ENCODE data around the gene CFP. TPM values are rescaled to one million over a fixed set of nuclear protein-coding genes. Genes with fewer than 3 reads are reported as not detected.
"Not testable (repeated sequence)": the region's sequence is repeated elsewhere in the genome, so short reads cannot be mapped to it uniquely, and the experiment has no call there.

The CFP gene
- polyA plus RNA-seq (2013, experiment 1 of 2) = 1.5 TPM
- 0.95 TPM for polyA plus RNA-seq (2013, experiment 2 of 2)

- Histone ChIP-seq H3K4me3 (ENCODE audit: low read length) (no peak within 1 kb of the TSS), H3K4me1 (ENCODE audit: insufficient read depth, low read length) (no peaks in the 10 kb centered on the region), H3K27ac (ENCODE audit: low read depth, low read length) (no peak within 1 kb of the TSS), H3K9me3 (ENCODE audit: insufficient read depth, low read depth, low read length) (no peaks in the 10 kb centered on the region), H3K9ac (ENCODE audit: low read depth, low read length) (no peak within 1 kb of the TSS), H3K36me3 (ENCODE audit: insufficient read depth, low read length) (peaks cover 5% of the 10 kb centered on the region; the same call in 1 of the 2 replicates), H3K27me3 (ENCODE audit: insufficient read depth, low read length) (no peaks in the 10 kb centered on the region)
- 71% methylated on average over 12 of the region's 14 CpGs for WGBS
Observed at GRCh38 chrX:47629419-47630200, at the start of gene CFP. TSS of gene CFP (minus strand) at chrX:47629930. CDS start at chrX:47629844, 86 bp downstream.

GRCh38 chrX:47675959-47676859, 46.5 kb upstream of the CFP start:
- H3K27me3 ChIP-seq (ENCODE audit: insufficient read depth, low read length); H3K4me1 ChIP-seq (ENCODE audit: insufficient read depth, low read length); H3K9me3 ChIP-seq (ENCODE audit: insufficient read depth, low read depth, low read length); H3K36me3 ChIP-seq (ENCODE audit: insufficient read depth, low read length); H3K27ac ChIP-seq (ENCODE audit: low read depth, low read length); H3K4me3 ChIP-seq (ENCODE audit: low read length); H3K9ac ChIP-seq (ENCODE audit: low read depth, low read length): not testable (repeated sequence)
- WGBS = 93% methylated on average over 6 of the region's 7 CpGs

GRCh38 chrX:47674776-47675175, 45.0 kb upstream of the CFP start:
- H3K4me1 ChIP-seq (ENCODE audit: insufficient read depth, low read length) = no peaks in the 10 kb centered on the region
- 100% methylated on average over 5 of the region's 5 CpGs for WGBS
- no peaks in the 10 kb centered on the region for H3K9me3 ChIP-seq (ENCODE audit: insufficient read depth, low read depth, low read length)
- no peak overlapping the region for H3K27ac ChIP-seq (ENCODE audit: low read depth, low read length)
- H3K4me3 ChIP-seq (ENCODE audit: low read length) = no peak overlapping the region
- H3K27me3 ChIP-seq (ENCODE audit: insufficient read depth, low read length) = no peaks in the 10 kb centered on the region
- no peaks in the 10 kb centered on the region for H3K36me3 ChIP-seq (ENCODE audit: insufficient read depth, low read length)
- H3K9ac ChIP-seq (ENCODE audit: low read depth, low read length) = no peak overlapping the region

- 98% methylated on average over 3 of the region's 4 CpGs for WGBS
- H3K4me1 ChIP-seq (ENCODE audit: insufficient read depth, low read length); H3K9ac ChIP-seq (ENCODE audit: low read depth, low read length); H3K27ac ChIP-seq (ENCODE audit: low read depth, low read length); H3K9me3 ChIP-seq (ENCODE audit: insufficient read depth, low read depth, low read length); H3K27me3 ChIP-seq (ENCODE audit: insufficient read depth, low read length); H3K4me3 ChIP-seq (ENCODE audit: low read length); H3K36me3 ChIP-seq (ENCODE audit: insufficient read depth, low read length): not testable (repeated sequence)
Observed at GRCh38 chrX:47665797-47666196, 36.1 kb upstream of the CFP start.

- Histone ChIP-seq H3K36me3 (ENCODE audit: insufficient read depth, low read length) (no peaks in the 10 kb centered on the region), H3K27ac (ENCODE audit: low read depth, low read length) (no peak overlapping the region), H3K4me3 (ENCODE audit: low read length) (no peak overlapping the region), H3K9ac (ENCODE audit: low read depth, low read length) (no peak overlapping the region), H3K9me3 (ENCODE audit: insufficient read depth, low read depth, low read length) (no peaks in the 10 kb centered on the region), H3K4me1 (ENCODE audit: insufficient read depth, low read length) (peaks cover 6% of the 10 kb centered on the region; the same call in 1 of the 2 replicates), H3K27me3 (ENCODE audit: insufficient read depth, low read length) (no peaks in the 10 kb centered on the region)
- WGBS = 90% methylated on average over 3 of the region's 5 CpGs
Observed at GRCh38 chrX:47664737-47665136, 35.0 kb upstream of the CFP start.

- 89% methylated on average over 1 of the region's 1 CpG for WGBS
- Histone ChIP-seq H3K4me1 (ENCODE audit: insufficient read depth, low read length) (peaks cover 6% of the 10 kb centered on the region; the same call in 1 of the 2 replicates), H3K9ac (ENCODE audit: low read depth, low read length) (no peak overlapping the region), H3K4me3 (ENCODE audit: low read length) (no peak overlapping the region), H3K36me3 (ENCODE audit: insufficient read depth, low read length) (peaks cover 5% of the 10 kb centered on the region), H3K27me3 (ENCODE audit: insufficient read depth, low read length) (no peaks in the 10 kb centered on the region), H3K9me3 (ENCODE audit: insufficient read depth, low read depth, low read length) (no peaks in the 10 kb centered on the region), H3K27ac (ENCODE audit: low read depth, low read length) (no peak overlapping the region)
Observed at GRCh38 chrX:47662144-47662657, 32.5 kb upstream of the CFP start.

- Histone ChIP-seq H3K27me3 (ENCODE audit: insufficient read depth, low read length) (no peaks in the 10 kb centered on the region), H3K4me1 (ENCODE audit: insufficient read depth, low read length) (peaks cover 6% of the 10 kb centered on the region; the same call in 1 of the 2 replicates), H3K9me3 (ENCODE audit: insufficient read depth, low read depth, low read length) (no peaks in the 10 kb centered on the region), H3K4me3 (ENCODE audit: low read length) (no peak overlapping the region), H3K36me3 (ENCODE audit: insufficient read depth, low read length) (peaks cover 11% of the 10 kb centered on the region), H3K27ac (ENCODE audit: low read depth, low read length) (no peak overlapping the region), H3K9ac (ENCODE audit: low read depth, low read length) (no peak overlapping the region)
- 91% methylated on average over 7 of the region's 7 CpGs for WGBS
Observed at GRCh38 chrX:47661539-47661938, 31.8 kb upstream of the CFP start.

GRCh38 chrX:47659421-47659726, 29.6 kb upstream of the CFP start:
- no peaks in the 10 kb centered on the region for H3K27me3 ChIP-seq (ENCODE audit: insufficient read depth, low read length)
- H3K27ac ChIP-seq (ENCODE audit: low read depth, low read length) = no peak overlapping the region
- H3K9me3 ChIP-seq (ENCODE audit: insufficient read depth, low read depth, low read length) = no peaks in the 10 kb centered on the region
- H3K9ac ChIP-seq (ENCODE audit: low read depth, low read length) = no peak overlapping the region
- peaks cover 6% of the 10 kb centered on the region; the same call in 1 of the 2 replicates for H3K4me1 ChIP-seq (ENCODE audit: insufficient read depth, low read length)
- H3K36me3 ChIP-seq (ENCODE audit: insufficient read depth, low read length) = peaks cover 24% of the 10 kb centered on the region
- peak overlapping the region; percentile 99 for H3K4me3 ChIP-seq (ENCODE audit: low read length)
- 37% methylated on average over 8 of the region's 8 CpGs for WGBS

- WGBS = under 1% methylated on average over 48 of the region's 54 CpGs
- Histone ChIP-seq H3K9ac (ENCODE audit: low read depth, low read length) (peak within 1 kb of the TSS; percentile 98), H3K9me3 (ENCODE audit: insufficient read depth, low read depth, low read length) (no peaks in the 10 kb centered on the region), H3K27me3 (ENCODE audit: insufficient read depth, low read length) (no peaks in the 10 kb centered on the region), H3K27ac (ENCODE audit: low read depth, low read length) (peak within 1 kb of the TSS; percentile 100), H3K4me1 (ENCODE audit: insufficient read depth, low read length) (peaks cover 6% of the 10 kb centered on the region; the same call in 1 of the 2 replicates), H3K36me3 (ENCODE audit: insufficient read depth, low read length) (peaks cover 25% of the 10 kb centered on the region), H3K4me3 (ENCODE audit: low read length) (peak within 1 kb of the TSS; percentile 99)
Observed at GRCh38 chrX:47658684-47659420, 29.1 kb upstream of the CFP start, which contains the start of gene UXT. TSS of gene UXT (minus strand) at chrX:47659180. CDS start at chrX:47658927, 253 bp downstream.

GRCh38 chrX:47658301-47658683, 28.6 kb upstream of the CFP start:
- Histone ChIP-seq H3K9me3 (ENCODE audit: insufficient read depth, low read depth, low read length) (no peaks in the 10 kb centered on the region), H3K27me3 (ENCODE audit: insufficient read depth, low read length) (no peaks in the 10 kb centered on the region), H3K36me3 (ENCODE audit: insufficient read depth, low read length) (peaks cover 31% of the 10 kb centered on the region), H3K4me1 (ENCODE audit: insufficient read depth, low read length) (peaks cover 6% of the 10 kb centered on the region; the same call in 1 of the 2 replicates), H3K4me3 (ENCODE audit: low read length) (peak overlapping the region; percentile 99), H3K9ac (ENCODE audit: low read depth, low read length) (peak overlapping the region; percentile 98), H3K27ac (ENCODE audit: low read depth, low read length) (peak overlapping the region; percentile 79)
- WGBS = 4% methylated on average over 13 of the region's 13 CpGs
